ENCODE results near the gene ADNP2. TPM values are rescaled to one million over a fixed set of nuclear protein-coding genes. Genes with fewer than 3 reads are reported as not detected.

ADNP2 gene
- total RNA-seq, 1 experiment from 2014 or later: 14.3 TPM

GRCh38 chr18:80179857-80180558 lies 70.9 kb downstream of the ADNP2 start:
- TF ChIP-seq, protein P1, sequence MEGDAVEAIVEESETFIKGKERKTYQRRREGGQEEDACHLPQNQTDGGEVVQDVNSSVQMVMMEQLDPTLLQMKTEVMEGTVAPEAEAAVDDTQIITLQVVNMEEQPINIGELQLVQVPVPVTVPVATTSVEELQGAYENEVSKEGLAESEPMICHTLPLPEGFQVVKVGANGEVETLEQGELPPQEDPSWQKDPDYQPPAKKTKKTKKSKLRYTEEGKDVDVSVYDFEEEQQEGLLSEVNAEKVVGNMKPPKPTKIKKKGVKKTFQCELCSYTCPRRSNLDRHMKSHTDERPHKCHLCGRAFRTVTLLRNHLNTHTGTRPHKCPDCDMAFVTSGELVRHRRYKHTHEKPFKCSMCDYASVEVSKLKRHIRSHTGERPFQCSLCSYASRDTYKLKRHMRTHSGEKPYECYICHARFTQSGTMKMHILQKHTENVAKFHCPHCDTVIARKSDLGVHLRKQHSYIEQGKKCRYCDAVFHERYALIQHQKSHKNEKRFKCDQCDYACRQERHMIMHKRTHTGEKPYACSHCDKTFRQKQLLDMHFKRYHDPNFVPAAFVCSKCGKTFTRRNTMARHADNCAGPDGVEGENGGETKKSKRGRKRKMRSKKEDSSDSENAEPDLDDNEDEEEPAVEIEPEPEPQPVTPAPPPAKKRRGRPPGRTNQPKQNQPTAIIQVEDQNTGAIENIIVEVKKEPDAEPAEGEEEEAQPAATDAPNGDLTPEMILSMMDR (IDR thresholded peaks at IDR 0.05; ENCODE audit: unreplicated experiment): no peak
- no TSS peak for BruUV-seq (replicated peaks)
- intact Hi-C loops (cut with micrococcal nuclease; ENCODE audit: unreplicated experiment): no loop called here
- Mint-ChIP-seq H3K9me3 (ENCODE audit: low read depth, unreplicated experiment) (no peaks in the 10 kb centered on the region), H3K4me3 (ENCODE audit: low read depth, unreplicated experiment) (no peak overlapping the region), H3K36me3 (ENCODE audit: insufficient read depth, unreplicated experiment) (no peaks in the 10 kb centered on the region), H3K27me3 (ENCODE audit: unreplicated experiment) (no peaks in the 10 kb centered on the region), H3K27ac (ENCODE audit: unreplicated experiment) (no peak overlapping the region), H3K4me1 (ENCODE audit: low read depth, unreplicated experiment) (no peaks in the 10 kb centered on the region)
- DNase-seq: no peak
- CTCF ChIA-PET: no interaction called here

GRCh38 chr18:80180778-80181564 lies 71.9 kb downstream of the ADNP2 start:
- H3K36me3 Mint-ChIP-seq (ENCODE audit: insufficient read depth, unreplicated experiment): no peaks in the 10 kb centered on the region
- intact Hi-C loops (cut with micrococcal nuclease; ENCODE audit: unreplicated experiment): no loop called here
- TF ChIP-seq, protein P1 (IDR thresholded peaks at IDR 0.05; ENCODE audit: unreplicated experiment): no peak
- H3K9me3 Mint-ChIP-seq (ENCODE audit: low read depth, unreplicated experiment): no peaks in the 10 kb centered on the region
- no peaks in the 10 kb centered on the region for H3K4me1 Mint-ChIP-seq (ENCODE audit: low read depth, unreplicated experiment)
- CTCF ChIA-PET: interaction anchor here (1.2 kb wide), 1 partner anchor 11 kb away, joined by 3 read pairs; no protein-coding TSS in a partner anchor
- DNase-seq: no peak
- no peak overlapping the region for H3K4me3 Mint-ChIP-seq (ENCODE audit: low read depth, unreplicated experiment)
- H3K27me3 Mint-ChIP-seq (ENCODE audit: unreplicated experiment): no peaks in the 10 kb centered on the region
- H3K27ac Mint-ChIP-seq (ENCODE audit: unreplicated experiment): no peak overlapping the region
- BruUV-seq (replicated peaks): no TSS peak

DNA sequence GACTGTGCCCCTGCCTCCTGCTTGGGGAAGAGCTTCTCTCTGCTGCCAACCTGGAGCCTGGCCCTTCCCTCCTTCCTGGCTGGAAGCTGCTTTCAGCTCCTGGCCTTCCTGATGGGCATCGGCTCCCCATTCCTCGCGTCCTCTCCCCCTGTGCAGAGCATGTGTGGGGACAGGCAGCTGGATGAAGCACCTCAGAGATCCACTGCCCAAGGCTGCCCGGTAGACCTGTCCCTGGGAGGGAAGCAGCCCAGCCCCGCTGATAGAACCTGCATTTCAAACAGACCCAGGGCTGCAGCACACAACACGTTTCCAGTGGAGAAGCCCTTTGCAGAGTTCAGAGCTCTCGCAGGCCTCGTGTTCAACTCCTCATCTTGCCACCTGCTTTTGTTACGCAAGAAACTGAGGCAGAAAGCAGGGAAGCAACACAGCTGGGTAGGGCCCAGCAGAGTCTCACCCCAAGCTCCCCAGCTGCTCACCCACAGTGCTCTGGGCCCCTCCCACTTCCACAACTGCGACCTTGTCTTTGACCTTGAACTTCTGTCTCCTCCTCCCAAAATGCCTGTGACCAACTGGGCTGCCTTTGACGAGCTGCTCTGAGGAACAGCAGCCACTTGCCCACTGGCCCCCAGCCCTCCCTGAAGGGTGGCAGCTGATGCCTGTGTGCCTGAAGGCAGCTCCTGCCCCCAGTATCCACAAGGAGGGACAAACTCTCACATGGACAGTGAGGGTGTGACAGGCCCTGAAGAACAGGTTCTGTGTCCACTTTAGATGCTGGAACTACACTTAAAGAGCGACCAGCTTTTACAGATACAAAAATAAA lies 72.8 kb downstream of the ADNP2 start:
- intact Hi-C loops (cut with micrococcal nuclease; ENCODE audit: unreplicated experiment): no loop called here
- Mint-ChIP-seq H3K4me1 (ENCODE audit: low read depth, unreplicated experiment) (no peaks in the 10 kb centered on the region), H3K27me3 (ENCODE audit: unreplicated experiment) (no peaks in the 10 kb centered on the region), H3K36me3 (ENCODE audit: insufficient read depth, unreplicated experiment) (no peaks in the 10 kb centered on the region), H3K9me3 (ENCODE audit: low read depth, unreplicated experiment) (no peaks in the 10 kb centered on the region), H3K4me3 (ENCODE audit: low read depth, unreplicated experiment) (no peak overlapping the region), H3K27ac (ENCODE audit: unreplicated experiment) (no peak overlapping the region)
- no peak for DNase-seq
- CTCF ChIA-PET: interaction anchor here (1.2 kb wide), 1 partner anchor 12 kb away, joined by 3 read pairs; no protein-coding TSS in a partner anchor
- BruUV-seq (replicated peaks): no TSS peak
- TF ChIP-seq, protein P1 (IDR thresholded peaks at IDR 0.05; ENCODE audit: unreplicated experiment): no peak

DNA sequence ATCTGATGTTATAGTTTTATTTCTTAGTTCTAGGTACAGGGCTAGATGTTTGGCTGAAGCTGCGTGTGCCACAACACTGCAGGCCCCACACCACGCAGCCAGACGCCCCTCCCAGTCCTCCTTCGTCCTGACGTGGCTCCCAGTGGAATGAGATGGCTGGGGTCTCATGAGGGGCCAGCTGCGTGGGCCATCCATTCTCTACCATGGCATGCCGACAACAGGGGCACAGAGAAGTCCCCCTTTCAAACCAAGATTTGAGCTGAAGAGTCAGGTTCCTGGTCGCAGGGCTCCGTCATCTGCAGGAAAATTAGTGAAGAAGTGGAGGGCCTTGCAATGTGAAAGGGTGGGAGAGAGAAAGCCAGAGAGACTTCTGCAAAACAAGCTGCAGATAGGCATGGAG lies 73.8 kb downstream of the ADNP2 start:
- intact Hi-C loops (cut with micrococcal nuclease; ENCODE audit: unreplicated experiment): no loop called here
- Mint-ChIP-seq H3K4me1 (ENCODE audit: low read depth, unreplicated experiment) (no peaks in the 10 kb centered on the region), H3K27ac (ENCODE audit: unreplicated experiment) (no peak overlapping the region), H3K36me3 (ENCODE audit: insufficient read depth, unreplicated experiment) (no peaks in the 10 kb centered on the region), H3K27me3 (ENCODE audit: unreplicated experiment) (no peaks in the 10 kb centered on the region), H3K9me3 (ENCODE audit: low read depth, unreplicated experiment) (no peaks in the 10 kb centered on the region), H3K4me3 (ENCODE audit: low read depth, unreplicated experiment) (no peak overlapping the region)
- no peak for DNase-seq
- BruUV-seq (replicated peaks): no TSS peak
- TF ChIP-seq, protein P1 (IDR thresholded peaks at IDR 0.05; ENCODE audit: unreplicated experiment): no peak
- CTCF ChIA-PET: no interaction called here
